HEK293T (cell line): ENCODE results near the gene PRR22.
A peak's percentile ranks its signal among the peaks of the same experiment; 100 is the strongest.

Source experiments
- L3MBTL2 ChIP-seq: fragments of 450-650 bp; conservative IDR thresholded peaks from 2 replicates; pipeline ENCODE4 v1.6.1; 2016; ENCODE audit warnings: mild to moderate bottlenecking
- SP1 ChIP-seq: fragments of 450-650 bp; IDR thresholded peaks from 2 replicates; pipeline ENCODE4 v1.6.1; 2017
- TARDBP ChIP-seq: fragments of 450-650 bp; IDR thresholded peaks from 2 replicates; pipeline ENCODE4 v1.6.1; 2016

DNA sequence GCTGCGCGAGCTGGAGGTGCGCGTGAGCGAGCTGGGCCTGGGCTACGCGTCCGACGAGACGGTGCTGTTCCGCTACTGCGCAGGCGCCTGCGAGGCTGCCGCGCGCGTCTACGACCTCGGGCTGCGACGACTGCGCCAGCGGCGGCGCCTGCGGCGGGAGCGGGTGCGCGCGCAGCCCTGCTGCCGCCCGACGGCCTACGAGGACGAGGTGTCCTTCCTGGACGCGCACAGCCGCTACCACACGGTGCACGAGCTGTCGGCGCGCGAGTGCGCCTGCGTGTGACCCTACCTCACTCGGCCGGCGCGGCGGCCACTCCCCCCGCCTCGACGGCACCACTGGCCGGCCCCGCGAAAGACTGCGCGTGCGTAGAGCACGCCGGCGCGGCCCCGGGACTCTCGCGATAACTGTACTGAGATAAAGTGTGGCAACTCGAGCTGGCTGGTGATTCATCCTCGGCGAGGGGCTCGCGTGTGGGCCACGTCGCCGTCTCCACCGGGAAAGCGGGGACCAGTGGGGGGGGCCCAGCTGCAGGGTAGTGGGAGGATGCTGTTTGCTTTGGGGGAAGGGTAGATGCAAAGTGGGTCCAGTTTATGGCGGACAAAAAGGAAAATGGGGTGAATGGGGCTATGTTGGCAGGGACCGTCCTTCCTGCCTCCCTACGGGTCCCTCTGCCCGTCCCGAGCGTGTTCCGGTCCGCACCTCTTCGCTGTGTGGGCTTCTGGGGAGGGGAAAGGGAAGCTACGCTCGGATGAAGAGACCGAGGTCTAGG, 43.5 kb upstream of the PRR22 start:
- TF ChIP-seq L3MBTL2 (peak; percentile 97), TARDBP (no peak; the same call in 1 of the 2 replicates), SP1 (no peak)
